ENCODE measurements around the gene MORC2.
A peak's percentile ranks its signal among the peaks of the same experiment; 100 is the strongest.

MORC2 gene

GRCh38 chr22:30920407-30920806 is 48.2 kb downstream of the MORC2 start:
- in situ Hi-C loops (cut with MboI; ENCODE audit: low pct_unique_long_range_greater_than_20kb, low sequenced_read_pairs, unreplicated experiment), result no loop called here

GRCh38 chr22:30919973-30920372 is 48.6 kb downstream of the MORC2 start:
- in situ Hi-C loops (cut with MboI; ENCODE audit: low pct_unique_long_range_greater_than_20kb, low sequenced_read_pairs, unreplicated experiment), result no loop called here
- no peak for TF ChIP-seq CTCF (IDR thresholded peaks at IDR 0.05; ENCODE audit: extremely low read depth, insufficient read depth, missing control alignments)

More at GRCh38 chr22:30920407-30920806, 48.2 kb downstream of the MORC2 start:
- peak; percentile 86 for DNase-seq (ENCODE audit: low spot score)
- TF ChIP-seq CTCF (IDR thresholded peaks at IDR 0.05; ENCODE audit: extremely low read depth, insufficient read depth, missing control alignments), result peak; percentile 96

GRCh38 chr22:30918761-30919160 is 49.8 kb downstream of the MORC2 start:
- in situ Hi-C loops (cut with MboI; ENCODE audit: low pct_unique_long_range_greater_than_20kb, low sequenced_read_pairs, unreplicated experiment), result no loop called here
- TF ChIP-seq CTCF (IDR thresholded peaks at IDR 0.05; ENCODE audit: extremely low read depth, insufficient read depth, missing control alignments), result no peak
- DNase-seq (ENCODE audit: low spot score), result no peak

More at GRCh38 chr22:30919973-30920372, 48.6 kb downstream of the MORC2 start:
- DNase-seq (ENCODE audit: low spot score), result no peak

GRCh38 chr22:30910358-30910757 is 58.2 kb downstream of the MORC2 start:
- DNase-seq (ENCODE audit: low spot score), result no peak
- in situ Hi-C loops (cut with MboI; ENCODE audit: low pct_unique_long_range_greater_than_20kb, low sequenced_read_pairs, unreplicated experiment), result no loop called here
- no peak for TF ChIP-seq CTCF (IDR thresholded peaks at IDR 0.05; ENCODE audit: extremely low read depth, insufficient read depth, missing control alignments)

- no peak for TF ChIP-seq CTCF (IDR thresholded peaks at IDR 0.05; ENCODE audit: extremely low read depth, insufficient read depth, missing control alignments)
- in situ Hi-C loops (cut with MboI; ENCODE audit: low pct_unique_long_range_greater_than_20kb, low sequenced_read_pairs, unreplicated experiment), result no loop called here
- no peak for DNase-seq (ENCODE audit: low spot score)
Measured at GRCh38 chr22:30909306-30909705, 59.3 kb downstream of the MORC2 start.

- in situ Hi-C loops (cut with MboI; ENCODE audit: low pct_unique_long_range_greater_than_20kb, low sequenced_read_pairs, unreplicated experiment), result no loop called here
- no peak for TF ChIP-seq CTCF (IDR thresholded peaks at IDR 0.05; ENCODE audit: extremely low read depth, insufficient read depth, missing control alignments)
- DNase-seq (ENCODE audit: low spot score), result no peak
Measured at GRCh38 chr22:30908051-30908461, 60.5 kb downstream of the MORC2 start.

GRCh38 chr22:30906946-30907345 is 61.6 kb downstream of the MORC2 start:
- in situ Hi-C loops (cut with MboI; ENCODE audit: low pct_unique_long_range_greater_than_20kb, low sequenced_read_pairs, unreplicated experiment), result no loop called here

More at GRCh38 chr22:30906946-30907345, 61.6 kb downstream of the MORC2 start:
- no peak for DNase-seq (ENCODE audit: low spot score)
- no peak for TF ChIP-seq CTCF (IDR thresholded peaks at IDR 0.05; ENCODE audit: extremely low read depth, insufficient read depth, missing control alignments)
